ENCODE measurements around the gene PKP1.

- no peak for TF ChIP-seq POLR2A (IDR thresholded peaks at IDR 0.05; ENCODE audit: low read length)
- TF ChIP-seq GATA1 (IDR thresholded peaks at IDR 0.05; ENCODE audit: low read depth, low read length), result no peak
These were observed 97.8 kb downstream of the PKP1 start for GRCh38 chr1:201381130-201381529.

Data from erythroblast (primary cell).